Uterus (tissue), 4 donors: ENCODE results near the gene TIPRL. TPM values are rescaled to one million over a fixed set of nuclear protein-coding genes. Genes with fewer than 3 reads are reported as not detected.
"Not testable (repeated sequence)": the region's sequence is repeated elsewhere in the genome, so short reads cannot be mapped to it uniquely, and the experiment has no call there.

Experiments used
- DNase-seq, 2 donors: peaks; one replicate each; pipeline ENCODE4 v3.0.0-alpha.2; 2019 to 2020
- H3K27ac ChIP-seq, 2 donors: fragments of 200-600 bp; sonication (generic); 1 replicate in 1 of 2; 2 replicates in 1 of 2; pipeline ENCODE4 v1.5.1; 2016 to 2018
- H3K27me3 ChIP-seq, 2 donors: fragments of 200-600 bp; sonication (generic); one replicate each; pipeline ENCODE4 v1.5.1; 2018 to 2019; ENCODE audit warnings: control low read depth in 1 of 2
- H3K36me3 ChIP-seq, 2 donors: fragments of 200-600 bp; sonication (generic); one replicate each; pipeline ENCODE4 v1.5.1; 2019; ENCODE audit warnings: control low read depth in 1 of 2
- H3K4me1 ChIP-seq, 2 donors: fragments of 200-600 bp; sonication (generic); one replicate each; pipeline ENCODE4 v1.5.1; 2018 to 2019; ENCODE audit warnings: control low read depth in 1 of 2
- H3K4me3 ChIP-seq, 2 donors: fragments of 200-600 bp; sonication (generic); 1 replicate in 1 of 2; 2 replicates in 1 of 2; pipeline ENCODE4 v1.5.1; 2018 to 2019; ENCODE audit warnings: mild to moderate bottlenecking in 1 of 2
- H3K9me3 ChIP-seq, 2 donors: fragments of 200-600 bp; sonication (generic); one replicate each; pipeline ENCODE4 v1.5.1; 2019; ENCODE audit warnings: control low read depth in 1 of 2
- POLR2A ChIP-seq, 2 donors: fragments of 450-650 bp; IDR thresholded peaks; one replicate each; pipeline ENCODE4 v1.6.1; 2016; ENCODE audit warnings: antibody characterized with exemption in 2 of 2, mild to moderate bottlenecking in 1 of 2, moderate library complexity in 1 of 2
- intact Hi-C: fragments of 100-400 bp; cut with DNase I; formaldehyde crosslinking; loops from one replicate; pipeline ENCODE4 v1.15.1; 2023; ENCODE audit warnings: low total_unique reads
- total RNA-seq, 4 donors: library from RNA; depleted of rRNA in 3 of 4; stranded (reverse); fragments of >200 nt in 3 of 4; gene quantifications; one replicate each; pipeline versions ENCODE4 v1.1.0 to v1.2.4, GENCODE V29; 2014 to 2023
- TF ChIP-seq, protein P1 (sequence below), 4 experiments: fragments of 200-600 bp in 2 of 4; fragments of 450-650 bp in 2 of 4; sonication (generic) in 2 of 4; IDR thresholded peaks; one replicate each; pipeline ENCODE4 v1.5.1; 2016 to 2019; ENCODE audit warnings: antibody characterized with exemption in 4 of 4, mild to moderate bottlenecking in 2 of 4, moderate library complexity in 1 of 4
- donor health status: DM: yes; HTN: yes; CAD: no.

TIPRL gene
- total RNA-seq, 4 donors from 2014 or later = 9.5 to 59.2 (median 28.3) TPM

DNA sequence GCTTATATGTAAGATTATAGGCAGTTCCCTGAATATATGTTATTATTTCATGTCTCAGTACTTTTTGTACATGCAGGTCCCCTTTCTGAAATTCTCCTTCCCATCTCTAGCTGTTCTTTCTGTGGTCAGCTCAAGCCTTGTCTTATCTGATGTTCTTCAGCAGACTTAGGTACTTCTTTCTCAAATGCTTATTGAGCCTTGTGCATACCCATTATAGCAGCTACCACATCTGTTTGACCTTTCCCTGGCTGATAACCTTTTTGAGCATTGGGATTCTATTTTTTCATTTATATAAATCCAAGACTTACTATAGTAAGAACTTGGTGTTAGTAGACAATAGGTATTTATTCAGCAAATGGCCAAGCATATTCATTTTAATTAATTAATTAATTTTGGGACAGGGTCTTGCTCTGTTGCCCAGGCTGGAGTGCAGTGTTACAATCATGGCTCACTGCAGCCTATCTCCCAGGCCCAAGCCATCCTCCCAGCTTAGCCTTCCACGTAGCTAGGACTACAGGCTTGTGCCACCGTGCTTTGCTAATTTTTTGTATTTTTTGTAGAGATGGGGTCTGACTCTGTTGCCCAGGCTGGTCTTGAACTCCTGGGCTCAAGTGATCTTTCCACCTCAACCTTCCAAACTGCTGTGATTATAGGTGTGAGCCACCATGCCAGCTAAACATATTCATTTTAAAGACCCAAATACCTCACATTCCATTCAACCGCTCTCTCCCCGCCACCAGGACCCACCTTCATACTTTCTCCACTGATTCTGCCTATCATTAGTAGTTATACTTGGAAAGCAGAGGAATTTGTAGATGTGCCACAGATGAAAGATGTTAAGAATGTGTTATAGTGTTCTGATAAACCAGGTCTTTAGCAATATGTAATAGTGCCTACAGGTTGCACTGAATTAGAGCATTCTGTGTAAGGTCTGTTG lies 16.7 kb downstream of the TIPRL start:
- intact Hi-C loops = no loop called here
- no peak overlapping the region for H3K27ac ChIP-seq
- no peaks in the 10 kb centered on the region for H3K9me3 ChIP-seq
- H3K27me3 ChIP-seq = no peaks in the 10 kb centered on the region
- H3K4me3 ChIP-seq = no peak overlapping the region
- no peak for DNase-seq
- no peaks in the 10 kb centered on the region for H3K36me3 ChIP-seq
- no peak for TF ChIP-seq POLR2A (IDR thresholded peaks at IDR 0.05)
- TF ChIP-seq, protein P1, sequence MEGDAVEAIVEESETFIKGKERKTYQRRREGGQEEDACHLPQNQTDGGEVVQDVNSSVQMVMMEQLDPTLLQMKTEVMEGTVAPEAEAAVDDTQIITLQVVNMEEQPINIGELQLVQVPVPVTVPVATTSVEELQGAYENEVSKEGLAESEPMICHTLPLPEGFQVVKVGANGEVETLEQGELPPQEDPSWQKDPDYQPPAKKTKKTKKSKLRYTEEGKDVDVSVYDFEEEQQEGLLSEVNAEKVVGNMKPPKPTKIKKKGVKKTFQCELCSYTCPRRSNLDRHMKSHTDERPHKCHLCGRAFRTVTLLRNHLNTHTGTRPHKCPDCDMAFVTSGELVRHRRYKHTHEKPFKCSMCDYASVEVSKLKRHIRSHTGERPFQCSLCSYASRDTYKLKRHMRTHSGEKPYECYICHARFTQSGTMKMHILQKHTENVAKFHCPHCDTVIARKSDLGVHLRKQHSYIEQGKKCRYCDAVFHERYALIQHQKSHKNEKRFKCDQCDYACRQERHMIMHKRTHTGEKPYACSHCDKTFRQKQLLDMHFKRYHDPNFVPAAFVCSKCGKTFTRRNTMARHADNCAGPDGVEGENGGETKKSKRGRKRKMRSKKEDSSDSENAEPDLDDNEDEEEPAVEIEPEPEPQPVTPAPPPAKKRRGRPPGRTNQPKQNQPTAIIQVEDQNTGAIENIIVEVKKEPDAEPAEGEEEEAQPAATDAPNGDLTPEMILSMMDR (IDR thresholded peaks at IDR 0.05) = no peak
- no peaks in the 10 kb centered on the region for H3K4me1 ChIP-seq

DNA sequence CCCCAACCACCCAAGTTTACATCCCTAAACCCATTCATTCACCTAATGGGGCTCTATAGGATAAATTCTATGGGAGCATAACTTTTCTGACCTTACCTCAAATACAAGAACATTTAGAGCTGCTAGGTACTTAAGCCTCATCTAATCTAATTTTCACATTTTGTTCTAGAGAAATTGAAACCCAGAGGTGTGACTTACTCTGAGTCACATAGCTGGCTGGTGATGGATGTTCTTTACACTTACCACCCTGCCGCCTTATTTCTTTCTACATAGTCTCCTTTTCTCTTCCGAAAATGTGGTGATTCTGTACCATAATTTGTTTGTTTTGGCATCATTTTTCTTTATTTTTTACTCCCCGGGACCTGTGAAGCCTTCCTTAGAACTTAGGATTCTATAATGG lies 20.3 kb downstream of the TIPRL start:
- no peaks in the 10 kb centered on the region for H3K9me3 ChIP-seq
- H3K36me3 ChIP-seq = no peaks in the 10 kb centered on the region
- no peaks in the 10 kb centered on the region for H3K27me3 ChIP-seq
- intact Hi-C loops = no loop called here
- H3K27ac ChIP-seq = no peak overlapping the region
- TF ChIP-seq POLR2A (IDR thresholded peaks at IDR 0.05) = no peak
- TF ChIP-seq, protein P1 (IDR thresholded peaks at IDR 0.05) = no peak
- no peaks in the 10 kb centered on the region for H3K4me1 ChIP-seq
- H3K4me3 ChIP-seq = no peak overlapping the region
- DNase-seq = no peak

DNA sequence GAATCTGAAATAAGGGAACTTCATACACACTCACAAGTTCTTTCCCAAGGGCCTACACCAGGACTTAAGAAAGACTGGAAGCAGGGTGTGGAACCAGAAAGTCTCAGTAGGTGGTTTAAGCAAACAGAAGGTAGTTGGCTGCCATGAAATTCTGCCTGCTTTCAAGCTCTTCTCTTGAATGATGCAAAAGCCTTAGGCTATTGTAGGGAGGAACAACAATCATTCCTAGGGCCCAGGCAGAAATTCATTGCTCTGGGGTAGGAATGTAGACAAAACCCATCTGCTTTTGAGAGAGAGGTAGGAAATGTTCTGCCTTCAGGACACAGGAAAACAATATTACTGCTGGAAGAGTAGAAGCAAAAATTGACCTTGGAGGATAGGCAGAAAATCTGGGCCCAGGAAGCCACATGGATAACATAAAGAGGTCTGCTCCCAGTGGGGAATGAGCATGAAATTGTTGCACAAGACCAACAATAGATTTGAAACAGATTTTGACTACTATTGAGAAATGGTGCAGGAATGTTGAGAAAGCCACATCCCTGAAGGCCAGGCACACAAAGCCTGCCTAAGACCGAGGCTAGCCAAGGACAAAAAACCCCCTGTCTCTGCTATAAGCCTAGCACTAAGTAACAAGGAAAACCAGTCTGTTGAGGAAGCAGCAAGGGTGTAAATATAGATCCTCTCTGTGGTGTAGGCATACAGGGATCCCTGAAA lies 24.3 kb downstream of the TIPRL start:
- H3K27ac ChIP-seq = peak overlapping the region in 1 of 2 donors; percentile 26
- no peaks in the 10 kb centered on the region for H3K36me3 ChIP-seq
- H3K9me3 ChIP-seq = no peaks in the 10 kb centered on the region
- TF ChIP-seq POLR2A (IDR thresholded peaks at IDR 0.05) = no peak
- TF ChIP-seq, protein P1 (IDR thresholded peaks at IDR 0.05) = no peak
- no peaks in the 10 kb centered on the region for H3K27me3 ChIP-seq
- no peak overlapping the region for H3K4me3 ChIP-seq
- H3K4me1 ChIP-seq = no peaks in the 10 kb centered on the region
- DNase-seq = peak in 1 of 2 donors; percentile 47
- intact Hi-C loops = no loop called here

DNA sequence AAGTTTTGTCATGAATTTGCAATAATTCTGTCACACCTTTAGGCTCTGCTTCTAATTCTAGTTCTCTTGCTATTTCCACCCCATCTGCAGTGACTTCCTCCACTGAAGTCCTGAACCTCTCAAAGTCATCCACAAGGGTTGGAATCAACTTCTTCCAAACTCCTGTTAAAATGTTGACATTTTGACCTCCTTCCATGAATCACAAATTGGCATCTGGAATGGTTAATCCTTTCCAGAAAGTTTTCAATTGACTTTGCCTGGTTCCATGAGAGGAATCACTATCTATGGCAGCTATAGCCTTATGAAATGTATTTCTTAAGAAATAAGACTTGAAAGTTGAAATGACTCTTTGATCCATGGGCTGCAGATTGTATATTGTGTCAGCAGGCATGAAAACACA lies 27.3 kb downstream of the TIPRL start:
- intact Hi-C loops = no loop called here
- H3K27ac ChIP-seq = no peak overlapping the region

DNA sequence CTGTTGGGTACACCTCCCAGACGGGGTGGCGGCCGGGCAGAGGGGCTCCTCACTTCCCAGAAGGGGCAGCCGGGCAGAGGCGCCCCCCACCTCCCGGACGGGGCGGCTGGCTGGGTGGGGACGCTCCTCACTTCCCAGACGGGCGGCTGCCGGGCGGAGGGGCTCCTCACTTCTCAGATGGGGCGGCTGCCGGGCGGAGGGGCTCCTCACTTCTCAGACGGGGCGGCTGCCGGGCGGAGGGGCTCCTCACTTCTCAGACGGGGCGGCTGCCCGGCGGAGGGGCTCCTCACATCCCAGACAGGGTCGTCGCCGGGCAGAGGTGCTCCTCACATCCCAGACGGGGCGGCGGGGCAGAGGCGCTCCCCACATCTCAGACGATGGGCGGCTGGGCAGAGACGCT lies 28.9 kb downstream of the TIPRL start:
- H3K36me3 ChIP-seq, intact Hi-C loops, H3K4me1 ChIP-seq, H3K27ac ChIP-seq, H3K27me3 ChIP-seq, H3K4me3 ChIP-seq, DNase-seq, H3K9me3 ChIP-seq: not testable (repeated sequence)

More for the DNA sequence above, 27.3 kb downstream of the TIPRL start:
- Histone ChIP-seq H3K9me3 (no peaks in the 10 kb centered on the region), H3K27me3 (no peaks in the 10 kb centered on the region), H3K36me3 (no peaks in the 10 kb centered on the region), H3K4me3 (no peak overlapping the region), H3K4me1 (no peaks in the 10 kb centered on the region)
- TF ChIP-seq, protein P1 (IDR thresholded peaks at IDR 0.05) = no peak
- TF ChIP-seq POLR2A (IDR thresholded peaks at IDR 0.05) = no peak
- DNase-seq = no peak
